Measurements from ENCODE around the gene NETO1.

The NETO1 gene

GRCh38 chr18:72846736-72847533 is 20.9 kb downstream of the NETO1 start:
- no peak for DNase-seq (ENCODE audit: low read depth, low spot score)

DNA sequence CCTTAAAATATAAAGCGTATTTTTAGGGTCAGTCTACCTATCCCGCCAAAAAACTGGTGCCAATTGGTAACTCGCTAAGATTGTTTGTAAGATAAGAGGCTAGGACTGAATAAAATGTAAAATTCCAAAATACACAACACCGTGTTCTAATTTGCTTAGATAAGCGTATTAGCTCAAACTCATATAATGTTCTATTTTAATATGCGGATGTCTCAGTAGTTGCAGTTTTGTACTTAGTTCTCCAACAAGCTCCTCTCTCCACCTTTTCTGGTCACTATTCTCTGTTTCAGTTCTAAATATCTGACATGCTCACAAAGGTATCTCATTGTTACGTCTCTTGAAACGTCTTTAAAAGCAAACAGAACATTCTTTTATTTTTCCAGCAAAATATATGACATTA is 24.0 kb downstream of the NETO1 start:
- no peak for DNase-seq (ENCODE audit: low read depth, low spot score)

GRCh38 chr18:72840109-72840508 is 27.7 kb downstream of the NETO1 start:
- no peak for DNase-seq (ENCODE audit: low read depth, low spot score)

DNA sequence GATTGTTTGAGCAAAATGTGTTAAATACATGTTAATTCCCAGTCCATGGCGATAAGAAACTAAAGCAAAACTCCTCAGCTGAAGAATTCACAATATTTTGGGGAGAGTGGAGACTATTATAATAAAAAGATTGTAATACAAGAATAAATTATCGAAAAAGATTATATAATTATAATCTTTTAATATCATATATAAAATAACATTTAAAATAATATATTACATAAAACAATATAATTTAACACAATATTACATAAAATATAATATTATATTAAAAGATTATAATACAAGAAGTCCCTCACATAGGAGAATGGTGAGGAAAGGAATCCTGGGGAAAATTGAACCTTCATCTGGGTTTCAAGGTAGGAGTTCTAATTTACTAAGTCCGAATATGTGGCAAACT is 33.1 kb downstream of the NETO1 start:
- DNase-seq (ENCODE audit: low read depth, low spot score) = no peak

DNA sequence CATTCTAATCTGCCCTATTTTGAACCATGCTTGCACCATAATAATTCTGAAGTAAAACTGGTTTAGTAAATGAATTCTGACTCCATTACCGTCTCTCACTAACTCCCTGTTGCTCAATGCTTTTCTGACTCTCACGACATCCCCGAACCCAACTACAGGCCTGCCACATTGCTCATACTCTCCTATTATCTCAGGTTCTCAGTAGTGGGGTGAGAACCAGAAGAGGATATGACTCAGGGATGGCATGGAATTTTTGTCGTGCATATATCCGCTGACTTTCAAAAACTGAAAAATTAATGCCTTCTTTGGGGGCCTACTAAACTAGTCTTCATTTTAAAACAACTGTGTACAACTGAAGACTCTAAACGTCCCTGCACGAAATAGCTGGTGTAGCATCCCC is 34.3 kb downstream of the NETO1 start:
- no peak for DNase-seq (ENCODE audit: low read depth, low spot score)

GRCh38 chr18:72830109-72830508 is 37.7 kb downstream of the NETO1 start:
- DNase-seq (ENCODE audit: low read depth, low spot score) = no peak

- DNase-seq (ENCODE audit: low read depth, low spot score) = no peak
Measured at GRCh38 chr18:72828601-72829000, 39.2 kb downstream of the NETO1 start.

DNA sequence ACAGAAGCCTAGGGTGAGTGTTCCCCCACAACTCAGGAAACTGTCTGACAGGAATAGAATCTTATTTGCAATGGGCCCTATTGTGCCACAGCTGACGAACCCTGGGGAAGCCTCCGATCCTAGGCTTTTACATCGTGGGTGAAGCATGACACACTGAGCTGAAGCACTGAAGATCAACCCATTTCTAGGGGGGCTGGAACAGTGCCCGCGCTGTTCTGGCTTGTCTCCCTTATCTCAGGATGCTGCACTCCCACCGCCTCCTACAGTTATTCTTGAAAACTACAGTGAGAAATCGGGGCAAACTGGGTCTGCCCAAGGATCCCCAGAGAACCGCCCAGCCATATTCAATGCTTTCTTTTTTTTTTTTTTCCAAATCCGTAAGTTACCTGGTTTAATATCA is 41.1 kb downstream of the NETO1 start:
- DNase-seq (ENCODE audit: low read depth, low spot score) = no peak

- no peak for DNase-seq (ENCODE audit: low read depth, low spot score)
Measured at GRCh38 chr18:72823345-72823744, 44.4 kb downstream of the NETO1 start.

- DNase-seq (ENCODE audit: low read depth, low spot score) = no peak
Measured at GRCh38 chr18:72822202-72822601, 45.6 kb downstream of the NETO1 start.

GRCh38 chr18:72820571-72820970 is 47.2 kb downstream of the NETO1 start:
- no peak for DNase-seq (ENCODE audit: low read depth, low spot score)

DNA sequence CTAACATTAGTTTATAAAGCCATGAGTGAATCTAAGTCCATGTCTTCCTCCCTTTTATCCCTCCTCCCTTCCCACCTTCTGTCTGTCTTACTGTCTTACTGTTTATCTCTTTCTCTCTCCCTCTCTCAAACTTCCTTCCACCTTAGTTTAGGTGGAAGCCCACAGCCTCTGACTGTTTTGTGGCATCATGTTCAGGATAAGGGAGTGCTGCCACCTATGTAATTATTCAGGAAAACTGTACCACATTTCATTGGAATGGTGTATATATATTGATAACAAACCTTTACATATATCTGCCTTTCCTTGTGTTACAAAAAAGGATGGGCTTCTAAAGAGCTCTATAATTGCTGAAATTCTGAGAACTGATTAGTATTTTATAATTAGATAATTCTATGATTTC is 48.7 kb downstream of the NETO1 start:
- DNase-seq (ENCODE audit: low read depth, low spot score) = no peak

- DNase-seq (ENCODE audit: low read depth, low spot score) = no peak
Measured at GRCh38 chr18:72811047-72811446, 56.7 kb downstream of the NETO1 start.

- no peak for DNase-seq (ENCODE audit: low read depth, low spot score)
Measured at GRCh38 chr18:72808680-72809079, 59.1 kb downstream of the NETO1 start.

GRCh38 chr18:72799106-72799505 is 68.7 kb downstream of the NETO1 start:
- DNase-seq (ENCODE audit: low read depth, low spot score) = no peak

- DNase-seq (ENCODE audit: low read depth, low spot score) = no peak
Measured at GRCh38 chr18:72783530-72783929, 84.3 kb downstream of the NETO1 start.

- no peak for DNase-seq (ENCODE audit: low read depth, low spot score)
Measured at GRCh38 chr18:72774914-72775313, 92.9 kb downstream of the NETO1 start.

GRCh38 chr18:72772916-72773315 is 94.9 kb downstream of the NETO1 start:
- no peak for DNase-seq (ENCODE audit: low read depth, low spot score)

DNA sequence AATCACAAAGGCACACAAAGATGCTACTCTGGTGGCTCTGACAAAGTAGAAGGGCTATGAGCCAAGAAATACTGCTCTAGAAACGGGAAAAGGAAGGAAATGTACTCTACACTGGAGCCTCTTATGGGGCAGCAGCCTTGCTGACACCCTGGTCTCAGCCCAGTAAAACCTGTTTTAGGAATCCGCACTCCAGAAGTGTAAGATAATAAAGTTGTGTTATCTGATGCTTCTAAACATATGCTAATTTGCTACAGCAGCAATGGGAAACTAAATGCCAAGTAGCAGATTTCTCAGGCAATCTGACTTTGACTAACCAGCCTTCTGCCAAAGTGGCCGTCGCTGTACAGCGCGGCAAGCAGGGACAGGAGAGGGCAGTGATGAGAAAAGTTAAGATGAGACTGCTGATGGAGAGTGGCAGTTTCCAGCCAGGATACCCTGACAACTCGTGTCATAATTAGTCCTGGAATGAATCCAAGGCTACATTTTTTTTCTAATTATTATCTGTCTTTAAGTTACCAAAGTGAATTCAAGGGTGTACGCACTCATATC is 99.0 kb downstream of the NETO1 start:
- DNase-seq (ENCODE audit: low read depth, low spot score) = no peak

DNA sequence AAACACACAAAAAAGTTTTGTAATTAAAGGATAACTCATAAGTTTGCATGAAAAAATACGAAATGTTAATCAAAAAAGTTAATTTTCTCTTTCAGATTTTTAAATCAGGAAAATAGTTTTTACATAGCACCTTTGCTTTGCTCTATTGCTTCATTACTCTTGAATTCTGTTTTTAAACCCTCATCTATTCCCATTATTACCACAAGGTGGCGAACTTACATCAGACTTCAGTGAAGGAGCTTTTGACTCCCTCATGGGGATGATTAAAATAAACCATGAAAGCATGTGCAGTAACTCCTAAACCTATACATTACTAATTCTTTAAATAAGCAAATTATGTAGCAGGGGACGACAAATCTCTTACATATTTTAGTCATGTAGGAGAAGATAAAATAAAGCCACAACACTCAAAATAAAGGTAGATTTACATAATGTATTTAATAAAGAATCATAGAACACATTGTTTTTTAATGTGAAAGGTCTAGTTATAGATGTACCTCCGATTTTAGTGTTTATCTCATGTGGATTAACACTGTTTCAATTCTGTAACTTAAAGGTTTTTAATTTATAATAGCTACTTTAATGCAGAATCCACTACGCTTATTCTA is 105.2 kb downstream of the NETO1 start:
- DNase-seq (ENCODE audit: low read depth, low spot score) = no peak

- no peak for DNase-seq (ENCODE audit: low read depth, low spot score)
Measured at GRCh38 chr18:72752220-72752619, 115.6 kb downstream of the NETO1 start.

DNA sequence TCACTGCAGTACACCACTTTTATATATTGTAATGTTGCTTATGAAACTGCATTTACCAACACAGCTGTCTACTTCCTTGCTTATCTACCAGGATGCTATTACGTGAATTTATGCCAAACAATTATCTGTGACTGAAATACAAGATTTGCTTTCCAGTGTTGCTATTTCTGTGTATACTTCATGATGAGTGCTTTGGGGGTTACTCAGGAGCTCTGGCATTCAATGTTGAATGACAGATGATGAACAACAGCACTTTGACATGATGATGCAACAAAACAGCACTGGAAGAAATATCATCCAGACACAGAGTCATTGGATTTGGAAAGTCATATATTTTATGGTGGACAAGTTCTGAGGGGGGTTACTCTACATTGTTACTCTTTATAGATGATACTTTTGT is 125.8 kb downstream of the NETO1 start:
- DNase-seq (ENCODE audit: low read depth, low spot score) = no peak

- DNase-seq (ENCODE audit: low read depth, low spot score) = no peak
Measured at GRCh38 chr18:72738136-72738535, 129.7 kb downstream of the NETO1 start.

Data from activated CD4-positive, CD25-positive, alpha-beta regulatory T cell treated with anti-CD3 and anti-CD28 coated beads, Interleukin-2, amount 50 U/mL, for 16 hours (primary cell).